Dendritic cell treated with granulocyte-macrophage colony-stimulating factor and Interleukin-4, amounts not matched to agents 40 ng/mL and 50 ng/mL, for 4 days (primary cell): ENCODE results near the gene TTC28.

Experiments
- H3K27ac Mint-ChIP-seq: one replicate; pipeline ENCODE4 v1.8.0; 2022; ENCODE audit warnings: mild to moderate bottlenecking, mixed read lengths
- H3K27me3 Mint-ChIP-seq: one replicate; pipeline ENCODE4 v1.8.0; 2022; ENCODE audit warnings: mild to moderate bottlenecking, mixed read lengths
- H3K36me3 Mint-ChIP-seq: one replicate; pipeline ENCODE4 v1.8.0; 2022; ENCODE audit warnings: low read depth, mixed read lengths
- H3K4me1 Mint-ChIP-seq: one replicate; pipeline ENCODE4 v1.8.0; 2022; ENCODE audit warnings: low read depth, mixed read lengths
- H3K4me3 Mint-ChIP-seq: one replicate; pipeline ENCODE4 v1.8.0; 2022; ENCODE audit warnings: mild to moderate bottlenecking, moderate library complexity, mixed read lengths
- H3K9me3 Mint-ChIP-seq: one replicate; pipeline ENCODE4 v1.8.0; 2022; ENCODE audit warnings: mixed read lengths
- intact Hi-C: fragments of 100-400 bp; cut with micrococcal nuclease; formaldehyde crosslinking; loops from one replicate; pipeline ENCODE4 v1.15.0; 2022

The TTC28 gene

DNA sequence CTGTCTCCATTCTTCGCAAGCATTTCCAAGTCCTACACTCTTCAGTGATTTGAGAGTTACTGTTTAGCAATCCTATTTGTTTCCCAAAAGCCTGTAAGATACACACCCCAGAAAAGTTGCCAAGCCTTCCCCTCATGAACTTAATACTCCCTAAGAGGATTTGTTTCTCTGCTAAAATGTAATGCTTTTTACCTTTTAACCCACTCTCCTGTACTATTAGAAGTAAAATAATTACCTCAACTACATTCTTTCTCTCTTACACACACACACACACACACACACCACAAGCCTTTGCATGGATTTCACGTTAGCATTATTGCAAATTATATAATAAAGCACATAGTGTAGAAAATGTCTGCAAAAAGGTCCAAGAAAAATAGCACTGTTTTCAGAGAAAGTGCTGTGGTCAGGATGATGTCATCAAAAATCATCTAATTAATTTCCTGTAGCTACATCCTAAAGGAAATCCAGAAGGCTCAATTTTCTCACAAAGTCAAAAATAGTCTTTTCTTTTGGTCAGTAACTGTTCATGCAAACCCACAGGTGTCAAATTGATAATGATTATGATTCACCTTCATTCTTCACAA is 396.5 kb downstream of the TTC28 start:
- intact Hi-C loops: no loop called here
- H3K27ac Mint-ChIP-seq: no peak overlapping the region
- no peak overlapping the region for H3K4me3 Mint-ChIP-seq
- H3K27me3 Mint-ChIP-seq: no peaks in the 10 kb centered on the region
- no peaks in the 10 kb centered on the region for H3K36me3 Mint-ChIP-seq
- H3K9me3 Mint-ChIP-seq: no peaks in the 10 kb centered on the region
- no peaks in the 10 kb centered on the region for H3K4me1 Mint-ChIP-seq

DNA sequence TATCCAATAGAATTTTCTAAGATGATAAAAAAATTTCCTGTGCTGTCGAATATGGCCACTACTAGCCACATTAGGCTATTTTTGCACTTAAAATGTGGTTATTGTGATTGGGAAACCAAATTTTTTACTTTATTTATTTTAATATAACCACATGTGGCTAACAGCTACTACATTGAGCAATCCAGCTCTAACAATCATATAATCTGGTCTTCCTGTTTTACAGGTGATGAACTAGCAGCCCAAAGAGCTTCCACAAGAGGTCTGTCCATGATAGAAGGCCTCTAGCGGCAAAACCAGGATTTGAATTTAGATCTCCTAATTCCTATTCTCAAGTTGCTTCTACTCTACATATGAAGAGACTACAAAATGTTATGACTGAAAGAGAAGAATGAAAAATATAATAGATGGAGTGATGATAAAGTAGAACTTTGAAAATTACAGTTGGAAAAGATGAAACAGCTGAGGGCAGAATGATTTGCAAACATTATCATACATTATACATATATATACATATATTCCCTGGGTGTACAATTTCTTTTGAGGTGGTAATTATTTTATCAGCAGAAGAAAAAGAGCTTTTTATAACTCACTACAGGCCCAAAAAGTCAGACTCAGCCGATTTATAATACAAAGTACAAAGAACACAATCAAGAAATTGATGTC is 397.1 kb downstream of the TTC28 start:
- Mint-ChIP-seq H3K36me3 (no peaks in the 10 kb centered on the region), H3K4me1 (no peaks in the 10 kb centered on the region), H3K9me3 (no peaks in the 10 kb centered on the region), H3K4me3 (no peak overlapping the region), H3K27me3 (no peaks in the 10 kb centered on the region), H3K27ac (no peak overlapping the region)
- intact Hi-C loops: no loop called here

DNA sequence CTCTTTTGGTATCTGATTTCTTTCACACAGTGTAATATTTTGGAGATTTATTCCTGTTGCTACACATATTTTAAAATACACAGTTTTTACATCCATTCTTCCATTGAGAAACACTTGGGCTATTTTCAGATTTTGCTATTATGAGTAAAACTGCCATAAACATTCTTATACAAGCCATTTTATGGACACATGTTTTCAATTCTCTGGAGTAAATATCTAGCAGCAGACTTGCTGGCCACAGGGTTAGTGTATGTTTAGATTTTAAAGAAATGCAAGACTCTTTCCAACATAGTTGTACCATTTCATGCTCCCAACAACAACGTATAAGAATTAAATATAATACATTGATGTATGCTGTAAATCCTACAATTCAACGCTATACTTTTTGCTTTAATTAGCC is 399.8 kb downstream of the TTC28 start:
- H3K9me3 Mint-ChIP-seq: no peaks in the 10 kb centered on the region
- H3K4me1 Mint-ChIP-seq: no peaks in the 10 kb centered on the region
- H3K4me3 Mint-ChIP-seq: no peak overlapping the region
- no peaks in the 10 kb centered on the region for H3K36me3 Mint-ChIP-seq
- no peak overlapping the region for H3K27ac Mint-ChIP-seq
- intact Hi-C loops: no loop called here
- H3K27me3 Mint-ChIP-seq: no peaks in the 10 kb centered on the region

DNA sequence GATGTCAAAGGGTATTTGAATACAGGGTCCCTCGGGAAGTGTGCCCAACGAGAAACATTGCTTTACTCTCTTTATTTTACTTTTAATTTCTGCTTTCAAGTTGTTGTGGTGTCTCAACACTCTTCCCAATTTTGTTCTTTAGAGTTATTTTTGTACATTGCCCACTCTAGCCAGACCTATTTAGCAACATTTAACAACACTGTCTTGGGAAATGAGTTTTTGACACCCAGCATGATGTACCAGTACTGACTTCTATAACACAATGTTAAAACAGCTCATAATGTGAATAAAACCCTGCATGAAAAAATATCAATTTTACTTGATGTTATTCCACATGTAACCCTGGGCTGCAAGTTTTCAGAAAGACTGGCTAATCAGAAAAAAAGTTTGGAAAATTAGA is 410.4 kb downstream of the TTC28 start:
- Mint-ChIP-seq H3K9me3 (peaks cover 8% of the 10 kb centered on the region), H3K4me1 (peaks cover 12% of the 10 kb centered on the region), H3K27me3 (no peaks in the 10 kb centered on the region), H3K36me3 (no peaks in the 10 kb centered on the region), H3K4me3 (no peak overlapping the region), H3K27ac (no peak overlapping the region)
- intact Hi-C loops: no loop called here

DNA sequence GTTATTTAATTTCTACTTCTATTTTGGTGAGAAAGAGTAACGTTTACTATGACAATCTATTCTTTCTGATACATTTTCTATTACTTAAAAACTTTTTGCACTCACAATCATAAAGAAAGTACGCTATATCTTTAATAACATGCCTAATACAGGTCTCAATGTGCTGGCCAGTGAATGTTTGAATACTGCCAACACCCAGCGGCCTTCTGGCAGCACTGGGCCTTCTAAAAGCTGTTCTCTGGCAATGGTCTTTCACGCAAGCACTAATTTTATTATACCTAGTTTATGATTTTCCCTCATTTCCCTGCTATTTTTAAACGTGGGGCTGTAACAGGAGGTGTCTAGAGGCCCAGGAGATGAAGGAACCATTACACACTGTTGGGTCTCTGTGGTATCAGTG is 410.8 kb downstream of the TTC28 start:
- Mint-ChIP-seq H3K27ac (no peak overlapping the region), H3K27me3 (no peaks in the 10 kb centered on the region), H3K36me3 (no peaks in the 10 kb centered on the region), H3K9me3 (peaks cover 8% of the 10 kb centered on the region), H3K4me1 (peaks cover 12% of the 10 kb centered on the region), H3K4me3 (no peak overlapping the region)
- intact Hi-C loops: no loop called here

DNA sequence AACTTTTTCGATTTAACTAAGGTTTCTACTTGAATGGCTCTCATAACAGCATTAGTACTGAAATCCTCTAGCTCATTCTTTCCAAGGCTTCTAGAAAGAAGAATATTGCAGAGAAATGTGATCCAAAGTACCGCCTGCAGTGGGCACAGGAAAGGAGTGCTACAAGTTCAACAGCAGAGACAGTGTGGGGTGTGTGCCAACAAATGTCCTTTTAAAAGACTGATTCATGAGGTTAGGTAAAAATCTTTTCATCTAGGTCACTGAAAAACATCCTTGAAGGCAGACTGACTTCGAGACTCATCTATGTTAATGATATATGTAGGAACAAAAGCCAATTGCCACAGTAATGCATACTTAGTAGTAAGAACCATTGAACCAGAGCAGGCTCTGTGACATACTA is 411.5 kb downstream of the TTC28 start:
- no peaks in the 10 kb centered on the region for H3K36me3 Mint-ChIP-seq
- H3K27ac Mint-ChIP-seq: no peak overlapping the region
- no peaks in the 10 kb centered on the region for H3K27me3 Mint-ChIP-seq
- peaks cover 8% of the 10 kb centered on the region for H3K9me3 Mint-ChIP-seq
- no peak overlapping the region for H3K4me3 Mint-ChIP-seq
- intact Hi-C loops: no loop called here
- peaks cover 12% of the 10 kb centered on the region for H3K4me1 Mint-ChIP-seq

DNA sequence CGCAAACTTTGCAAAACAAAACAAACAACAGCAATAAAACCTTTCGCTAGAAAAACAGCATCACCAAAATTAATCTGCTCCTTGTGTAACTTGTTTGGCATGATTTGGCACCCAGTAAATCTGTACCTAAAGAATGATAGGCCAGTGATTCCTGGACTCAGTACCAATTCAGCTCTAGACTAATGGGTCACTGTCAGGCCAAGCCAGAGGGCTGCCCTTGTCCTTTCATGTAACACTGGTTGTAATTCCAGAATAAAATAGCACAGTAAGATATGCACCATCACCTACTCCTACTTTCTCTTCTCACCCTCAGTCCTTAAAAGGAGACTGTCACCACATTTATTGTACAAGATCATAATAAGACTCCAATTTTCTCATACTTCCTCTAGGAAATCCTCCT is 419.0 kb downstream of the TTC28 start:
- Mint-ChIP-seq H3K4me1 (no peaks in the 10 kb centered on the region), H3K4me3 (no peak overlapping the region), H3K36me3 (no peaks in the 10 kb centered on the region), H3K27me3 (no peaks in the 10 kb centered on the region), H3K27ac (no peak overlapping the region), H3K9me3 (no peaks in the 10 kb centered on the region)
- intact Hi-C loops: no loop called here

DNA sequence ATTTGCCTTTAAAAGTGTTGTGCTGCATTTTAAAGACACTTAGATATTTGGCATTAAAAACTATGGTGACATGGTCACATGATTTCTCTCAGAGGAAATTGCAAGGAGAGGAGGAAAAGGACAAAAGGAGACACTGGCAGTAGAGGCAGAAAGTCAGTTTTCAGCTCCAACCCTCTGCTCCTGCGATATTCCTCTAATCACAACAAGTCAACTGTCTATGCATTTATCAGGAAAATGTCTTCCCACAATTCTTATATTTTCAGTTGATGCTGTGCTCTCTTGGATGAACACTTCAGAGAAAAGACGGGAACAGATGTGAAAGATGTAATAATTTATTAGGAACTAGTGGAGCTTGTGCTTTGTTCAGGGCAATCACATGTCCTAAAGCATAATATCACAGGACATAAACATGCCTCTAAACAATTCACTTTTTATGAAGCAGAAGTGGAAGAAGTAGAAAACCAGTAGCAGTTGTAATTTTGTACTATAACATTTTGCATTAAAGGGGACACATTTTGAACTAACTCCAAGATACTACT is 419.8 kb downstream of the TTC28 start:
- Mint-ChIP-seq H3K36me3 (no peaks in the 10 kb centered on the region), H3K27me3 (no peaks in the 10 kb centered on the region), H3K4me3 (no peak overlapping the region), H3K9me3 (no peaks in the 10 kb centered on the region), H3K27ac (no peak overlapping the region), H3K4me1 (no peaks in the 10 kb centered on the region)
- intact Hi-C loops: loop anchor here (10.0 kb wide), 1 partner anchor 335 kb away; no protein-coding TSS in a partner anchor

DNA sequence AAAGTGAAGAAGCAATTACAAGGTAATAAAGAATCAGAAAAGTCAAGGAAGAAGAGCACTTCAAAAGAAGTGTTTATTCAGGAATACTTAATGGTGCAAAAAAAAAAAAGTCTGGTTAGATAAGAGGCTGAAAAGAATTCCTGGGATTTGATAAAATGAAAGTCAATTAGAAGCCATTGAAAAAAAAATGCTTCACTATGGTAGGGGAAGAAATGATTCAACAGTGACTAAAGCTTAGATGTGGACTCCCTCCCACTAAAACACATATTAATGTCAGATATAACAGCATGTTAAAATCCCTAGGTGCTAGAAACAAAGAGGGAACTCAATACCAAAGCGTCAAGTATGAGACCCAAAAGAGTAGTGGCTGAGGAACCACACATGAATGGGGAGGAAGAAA is 425.2 kb downstream of the TTC28 start:
- H3K4me3 Mint-ChIP-seq: no peak overlapping the region
- no peaks in the 10 kb centered on the region for H3K4me1 Mint-ChIP-seq
- intact Hi-C loops: loop anchor here (10.0 kb wide), 1 partner anchor 340 kb away; no protein-coding TSS in a partner anchor
- H3K9me3 Mint-ChIP-seq: no peaks in the 10 kb centered on the region
- H3K27me3 Mint-ChIP-seq: no peaks in the 10 kb centered on the region
- H3K36me3 Mint-ChIP-seq: no peaks in the 10 kb centered on the region
- H3K27ac Mint-ChIP-seq: no peak overlapping the region

DNA sequence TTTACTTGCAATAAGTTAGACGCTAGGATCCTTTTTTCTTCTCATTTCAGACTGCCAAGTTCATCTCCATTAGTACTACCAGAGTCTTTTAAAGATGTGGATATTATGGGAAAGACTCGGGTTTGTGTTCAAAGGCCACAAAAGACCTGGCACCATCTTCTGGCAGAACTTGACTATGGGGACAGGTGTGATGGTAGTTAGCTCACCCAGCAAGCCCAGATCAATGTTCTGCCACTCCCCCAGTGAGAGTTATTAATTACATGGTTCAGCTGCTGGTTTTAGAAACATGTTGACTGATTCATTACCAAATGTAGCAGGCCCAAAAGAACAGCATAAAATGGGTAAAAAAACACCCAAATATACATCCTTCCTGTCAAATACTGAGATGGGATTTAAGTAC is 427.1 kb downstream of the TTC28 start:
- Mint-ChIP-seq H3K9me3 (no peaks in the 10 kb centered on the region), H3K4me1 (no peaks in the 10 kb centered on the region), H3K27ac (no peak overlapping the region), H3K4me3 (no peak overlapping the region), H3K27me3 (no peaks in the 10 kb centered on the region), H3K36me3 (no peaks in the 10 kb centered on the region)
- intact Hi-C loops: loop anchor here (10.0 kb wide), 1 partner anchor 342 kb away; no protein-coding TSS in a partner anchor

DNA sequence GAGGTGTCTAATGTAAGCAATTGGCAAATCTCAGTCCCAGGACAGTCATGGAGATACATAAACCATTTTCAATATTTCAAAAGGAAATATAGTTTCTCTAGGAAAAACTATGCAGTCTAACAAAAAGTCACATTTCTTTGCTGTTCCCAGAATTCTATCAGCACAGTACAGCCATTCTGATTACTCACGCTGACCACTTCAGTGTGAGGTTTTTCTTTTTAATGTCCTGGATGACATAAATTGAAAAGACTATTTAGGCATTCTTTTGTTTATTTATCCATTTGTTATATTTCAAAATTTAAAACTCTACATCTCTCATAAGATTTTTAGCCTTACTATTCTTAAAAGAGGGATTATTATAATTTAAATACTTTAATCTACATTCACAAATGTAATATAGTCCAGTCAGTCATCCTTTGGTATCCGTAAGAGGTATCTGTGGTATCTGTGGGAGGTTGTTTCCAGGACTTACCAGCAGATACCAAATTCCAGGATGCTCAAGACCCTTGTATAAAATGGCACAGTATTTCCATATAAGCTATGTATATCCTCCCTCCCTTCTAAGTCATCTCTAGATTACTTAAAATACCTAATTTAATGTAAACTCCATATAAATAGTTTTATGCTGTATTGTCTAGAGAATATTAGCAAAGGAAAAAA is 429.5 kb downstream of the TTC28 start:
- Mint-ChIP-seq H3K4me3 (no peak overlapping the region), H3K27ac (no peak overlapping the region), H3K9me3 (no peaks in the 10 kb centered on the region), H3K4me1 (no peaks in the 10 kb centered on the region), H3K36me3 (no peaks in the 10 kb centered on the region), H3K27me3 (no peaks in the 10 kb centered on the region)
- intact Hi-C loops: loop anchor here (10.0 kb wide), 1 partner anchor 345 kb away; no protein-coding TSS in a partner anchor

DNA sequence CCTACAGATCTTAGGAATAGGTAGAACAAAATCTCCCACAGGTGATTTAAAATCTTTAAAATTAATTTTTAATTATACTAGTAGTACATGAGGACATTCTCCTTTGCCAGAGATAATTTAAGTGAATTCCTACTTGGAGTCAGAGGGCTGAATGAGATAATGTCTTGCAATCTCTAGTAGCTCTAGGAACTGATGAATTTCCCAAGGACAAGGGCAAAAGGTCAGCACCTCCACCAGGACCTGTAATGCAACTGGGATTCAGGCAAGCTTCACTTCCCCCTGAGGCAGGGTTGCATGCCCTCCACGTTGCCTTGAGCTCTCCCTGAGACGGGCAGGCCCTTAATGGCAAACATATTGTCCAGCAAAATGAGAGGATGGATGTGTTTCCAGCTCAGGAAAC is 430.2 kb downstream of the TTC28 start:
- intact Hi-C loops: no loop called here
- Mint-ChIP-seq H3K9me3 (no peaks in the 10 kb centered on the region), H3K36me3 (no peaks in the 10 kb centered on the region), H3K27me3 (no peaks in the 10 kb centered on the region), H3K27ac (no peak overlapping the region), H3K4me3 (no peak overlapping the region), H3K4me1 (no peaks in the 10 kb centered on the region)

DNA sequence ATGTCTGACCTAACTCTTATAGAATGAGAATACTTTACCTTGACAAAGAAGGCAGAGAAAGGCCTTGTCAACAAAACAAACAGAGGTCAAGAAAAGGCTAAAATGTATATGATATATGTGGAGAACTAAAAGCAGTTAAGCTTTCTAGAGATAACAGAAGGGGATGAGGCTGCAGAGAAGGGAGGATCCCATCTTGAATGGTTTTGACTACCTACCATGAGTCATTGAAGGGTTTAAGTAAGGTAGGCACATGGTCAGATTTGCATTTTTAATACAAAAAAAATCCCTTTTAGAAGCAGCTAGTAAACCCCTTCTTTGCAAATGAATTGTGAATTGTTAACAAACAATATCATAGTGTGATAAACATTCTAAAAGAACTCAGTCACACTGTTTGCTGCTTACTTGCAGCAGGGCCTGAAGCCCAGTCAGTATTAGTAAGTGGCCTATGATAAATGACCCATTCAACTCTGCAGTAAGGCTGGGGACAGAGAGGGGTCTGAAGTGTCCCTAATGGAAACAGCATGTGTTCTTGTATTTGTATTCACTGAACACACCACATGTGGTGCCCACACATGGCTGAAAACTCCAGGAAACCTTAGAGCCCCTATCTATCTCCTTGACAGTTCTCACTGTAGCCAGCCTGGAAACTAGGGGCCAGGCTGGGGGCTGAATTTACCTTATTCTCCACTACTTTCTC is 431.8 kb downstream of the TTC28 start:
- no peaks in the 10 kb centered on the region for H3K4me1 Mint-ChIP-seq
- no peaks in the 10 kb centered on the region for H3K9me3 Mint-ChIP-seq
- no peaks in the 10 kb centered on the region for H3K36me3 Mint-ChIP-seq
- H3K27ac Mint-ChIP-seq: no peak overlapping the region
- intact Hi-C loops: no loop called here
- H3K27me3 Mint-ChIP-seq: no peaks in the 10 kb centered on the region
- no peak overlapping the region for H3K4me3 Mint-ChIP-seq

DNA sequence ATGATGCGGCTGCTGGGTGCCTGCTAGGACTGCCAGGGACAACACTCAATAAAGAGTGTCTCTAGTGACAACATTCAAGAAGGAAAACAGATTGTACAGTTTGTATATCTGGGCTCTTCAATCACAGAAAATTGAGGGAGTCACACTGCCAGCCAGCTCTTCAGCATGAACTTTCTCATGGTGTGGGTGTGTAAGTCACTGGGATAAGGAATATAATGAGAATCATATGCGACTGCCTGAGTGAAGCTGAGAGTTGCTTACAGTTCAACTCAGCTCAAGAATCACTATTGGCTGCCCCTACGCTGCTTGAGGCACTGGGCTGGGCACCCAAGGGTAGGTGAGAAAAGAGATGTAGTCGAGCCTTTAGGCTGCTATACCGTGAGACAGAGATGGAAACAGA is 432.5 kb downstream of the TTC28 start:
- H3K36me3 Mint-ChIP-seq: no peaks in the 10 kb centered on the region
- H3K27me3 Mint-ChIP-seq: no peaks in the 10 kb centered on the region
- no peak overlapping the region for H3K4me3 Mint-ChIP-seq
- no peaks in the 10 kb centered on the region for H3K9me3 Mint-ChIP-seq
- H3K4me1 Mint-ChIP-seq: peaks cover under 1% of the 10 kb centered on the region
- H3K27ac Mint-ChIP-seq: no peak overlapping the region
- intact Hi-C loops: no loop called here
